Retinal pigment epithelial cell (primary cell): ENCODE results near the gene RNF138.

Experiments used
- DNase-seq: peaks from one replicate; pipeline ENCODE4 v3.0.0-alpha.2; 2010; ENCODE audit warnings: low read depth
- H3K4me3 ChIP-seq: 2 replicates; pipeline ENCODE4 v1.5.1; 2011; ENCODE audit warnings: mild to moderate bottlenecking, low read length, control low read depth, moderate library complexity
- CTCF ChIP-seq: conservative IDR thresholded peaks from 2 replicates; pipeline ENCODE4 v1.5.1; 2011; ENCODE audit warnings: low read depth, low read length, control low read depth, inconsistent platforms

The RNF138 gene

GRCh38 chr18:32091724-32092421 lies at the start of gene RNF138:
Gene RNF138 (plus strand): TSS chr18:32091874. CDS start chr18:32092777, 903 bp downstream.
- no peak for TF ChIP-seq CTCF
- DNase-seq: peak; percentile 62
- peak within 1 kb of the TSS; percentile 88 for H3K4me3 ChIP-seq

- no peak overlapping the region for H3K4me3 ChIP-seq
- no peak for DNase-seq
- no peak for TF ChIP-seq CTCF
Measured at GRCh38 chr18:32042337-32042736, 49.3 kb upstream of the RNF138 start.

DNA sequence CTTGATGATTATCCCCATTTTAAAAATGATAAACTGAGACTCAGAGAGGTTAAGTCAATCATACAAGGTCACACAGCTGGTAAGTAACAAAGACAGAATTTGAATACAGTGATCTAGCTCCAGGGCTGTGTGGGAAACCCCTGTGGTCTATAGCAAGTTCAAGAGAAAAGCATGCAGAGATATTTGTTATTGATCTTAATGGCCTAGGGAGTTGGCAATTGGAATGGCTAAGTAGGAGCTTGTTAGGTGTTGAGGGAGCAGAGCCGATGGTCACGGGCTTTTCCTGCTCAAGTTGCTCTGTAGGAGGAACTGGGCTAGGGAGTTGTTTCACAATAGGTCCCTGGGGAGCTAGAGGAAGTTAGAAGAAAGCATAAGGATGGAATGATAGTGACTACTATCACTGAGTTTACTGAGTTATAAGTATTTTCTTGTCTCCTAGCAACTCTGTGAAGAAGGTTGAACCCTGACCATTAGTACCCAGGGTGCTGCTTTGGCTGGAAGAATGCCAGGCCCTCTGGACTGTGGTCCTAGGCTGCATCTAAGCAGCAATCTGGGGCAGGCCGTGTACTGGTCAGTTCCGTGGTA lies 43.1 kb upstream of the RNF138 start:
- H3K4me3 ChIP-seq: no peak overlapping the region
- no peak for TF ChIP-seq CTCF
- no peak for DNase-seq

- H3K4me3 ChIP-seq: no peak overlapping the region
- TF ChIP-seq CTCF: no peak
- DNase-seq: no peak
Measured at GRCh38 chr18:32049393-32050171, 42.1 kb upstream of the RNF138 start.

DNA sequence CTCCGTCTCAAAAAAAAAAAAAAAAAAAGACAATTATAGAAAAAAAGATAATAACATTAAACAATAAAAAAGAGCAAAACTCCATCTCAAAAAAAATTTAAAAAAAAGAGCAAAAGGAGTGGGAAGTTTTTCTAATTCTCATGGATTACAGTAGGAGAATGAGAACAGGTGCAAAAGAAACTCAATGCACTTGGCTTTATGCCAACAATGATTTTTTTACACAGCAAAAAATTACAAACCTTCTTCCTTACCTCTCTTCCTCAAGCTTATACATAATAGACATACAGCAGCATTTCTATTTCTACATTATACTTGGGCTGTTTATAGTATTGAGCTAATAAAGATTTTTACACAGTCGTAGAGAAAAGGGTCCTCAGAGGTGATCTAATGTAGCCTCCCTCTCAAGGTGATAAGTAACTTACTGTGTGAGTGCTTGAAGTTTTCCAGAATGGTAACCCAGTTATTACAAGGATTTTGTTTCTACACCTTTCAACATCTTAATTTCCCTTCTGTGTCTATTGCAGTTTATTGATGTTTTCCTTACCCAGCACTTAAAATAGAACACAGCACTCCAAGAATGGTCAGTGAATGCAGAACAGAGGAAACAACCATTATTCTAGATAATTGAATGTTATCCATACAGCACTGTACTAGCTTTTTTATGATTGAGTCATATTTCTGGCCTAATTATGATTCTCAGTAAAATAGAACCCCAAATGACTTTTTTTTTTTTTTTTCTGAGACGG lies 34.9 kb upstream of the RNF138 start:
- no peak overlapping the region for H3K4me3 ChIP-seq
- DNase-seq: no peak
- no peak for TF ChIP-seq CTCF

DNA sequence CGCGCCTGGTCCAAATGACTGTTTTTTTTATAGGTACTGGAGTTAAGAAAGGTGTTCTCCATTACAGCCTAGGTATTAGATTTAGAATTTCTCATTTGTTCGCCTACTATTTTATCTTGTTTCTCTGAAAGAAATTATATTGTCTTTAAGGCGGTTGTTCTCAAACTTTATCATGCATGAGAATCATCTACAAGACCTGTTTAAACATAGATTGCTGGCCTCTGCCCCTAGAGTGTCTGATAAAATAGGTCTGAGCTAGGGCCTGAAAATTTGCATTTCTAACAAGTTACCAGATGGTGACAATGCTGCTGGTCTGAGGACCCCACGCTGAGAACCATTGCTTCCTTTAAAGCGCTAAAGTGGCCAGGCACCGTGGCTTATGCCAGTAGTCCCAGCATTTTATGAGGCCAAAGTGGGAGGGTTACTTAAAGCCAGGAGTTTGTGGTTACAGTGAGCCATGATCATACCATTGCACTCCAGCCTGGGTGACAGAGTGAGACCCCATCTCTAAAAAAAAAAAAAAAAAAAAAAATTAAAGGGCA lies 34.0 kb upstream of the RNF138 start:
- TF ChIP-seq CTCF: no peak
- DNase-seq: no peak
- H3K4me3 ChIP-seq: no peak overlapping the region
